Keratinocyte (primary cell): ENCODE measurements around the gene RBM42.
"Not testable (repeated sequence)": the region's sequence is repeated elsewhere in the genome, so short reads cannot be mapped to it uniquely, and the experiment has no call there.

Experiments
- EZH2 ChIP-seq: IDR thresholded peaks from one replicate; pipeline ENCODE4 v1.6.1; 2012; ENCODE audit warnings: inconsistent platforms, mild to moderate bottlenecking, low read length, moderate library complexity
- TF ChIP-seq, protein P1 (sequence below), 3 experiments: IDR thresholded peaks in 1 of 3; conservative IDR thresholded peaks in 1 of 3; optimal IDR thresholded peaks in 1 of 3; 2 replicates in 2 of 3; 3 replicates in 1 of 3; pipeline versions ENCODE3 to v1.5.1; 2011; ENCODE audit warnings: low read length in 3 of 3, mild to moderate bottlenecking in 3 of 3, moderate library complexity in 2 of 3, control low read depth in 1 of 3, inconsistent platforms in 1 of 3; ENCODE audit not compliant: insufficient read depth in 2 of 3; ENCODE audit errors: extremely low read depth in 1 of 3

- TF ChIP-seq, protein P1, sequence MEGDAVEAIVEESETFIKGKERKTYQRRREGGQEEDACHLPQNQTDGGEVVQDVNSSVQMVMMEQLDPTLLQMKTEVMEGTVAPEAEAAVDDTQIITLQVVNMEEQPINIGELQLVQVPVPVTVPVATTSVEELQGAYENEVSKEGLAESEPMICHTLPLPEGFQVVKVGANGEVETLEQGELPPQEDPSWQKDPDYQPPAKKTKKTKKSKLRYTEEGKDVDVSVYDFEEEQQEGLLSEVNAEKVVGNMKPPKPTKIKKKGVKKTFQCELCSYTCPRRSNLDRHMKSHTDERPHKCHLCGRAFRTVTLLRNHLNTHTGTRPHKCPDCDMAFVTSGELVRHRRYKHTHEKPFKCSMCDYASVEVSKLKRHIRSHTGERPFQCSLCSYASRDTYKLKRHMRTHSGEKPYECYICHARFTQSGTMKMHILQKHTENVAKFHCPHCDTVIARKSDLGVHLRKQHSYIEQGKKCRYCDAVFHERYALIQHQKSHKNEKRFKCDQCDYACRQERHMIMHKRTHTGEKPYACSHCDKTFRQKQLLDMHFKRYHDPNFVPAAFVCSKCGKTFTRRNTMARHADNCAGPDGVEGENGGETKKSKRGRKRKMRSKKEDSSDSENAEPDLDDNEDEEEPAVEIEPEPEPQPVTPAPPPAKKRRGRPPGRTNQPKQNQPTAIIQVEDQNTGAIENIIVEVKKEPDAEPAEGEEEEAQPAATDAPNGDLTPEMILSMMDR (optimal IDR thresholded peaks at IDR 0.05 in 1 of 3, IDR thresholded peaks at IDR 0.05 in 1 of 3, conservative IDR thresholded peaks at IDR 0.05 in 1 of 3; ENCODE audit: extremely low read depth in 1 of 3, insufficient read depth in 2 of 3, low read length in 3 of 3) = not testable (repeated sequence)
- not testable (repeated sequence) for TF ChIP-seq EZH2
Observed at GRCh38 chr19:35654828-35655227, 26.0 kb downstream of the RBM42 start.
